ENCODE data around the gene ARHGAP33. TPM values are rescaled to one million over a fixed set of nuclear protein-coding genes. Genes with fewer than 3 reads are reported as not detected.

Gene ARHGAP33
- total and polyA plus RNA-seq, 2 donors from 2014 or later, result 5.6 to 18.5 TPM

GRCh38 chr19:35730326-35730725, 45.0 kb upstream of the ARHGAP33 start:
- Histone ChIP-seq H3K27ac (ENCODE audit: low read depth in 2 of 2, low read length in 2 of 2) (no peak overlapping the region), H3K4me1 (ENCODE audit: control insufficient read depth in 2 of 3, insufficient read depth in 2 of 3, low read depth in 1 of 3, low read length in 3 of 3) (no peaks in the 10 kb centered on the region), H3K9me3 (ENCODE audit: control insufficient read depth in 2 of 3, insufficient read depth in 1 of 3, low read length in 3 of 3) (no peaks in the 10 kb centered on the region), H3K36me3 (ENCODE audit: control insufficient read depth in 2 of 3, insufficient read depth in 3 of 3, low read length in 3 of 3) (peaks cover 5 to 75% (median 41%) of the 10 kb centered on the region in 3 donors), H3K4me3 (ENCODE audit: low read length in 3 of 3) (no peak overlapping the region), H3K27me3 (ENCODE audit: control insufficient read depth, insufficient read depth, low read length) (no peaks in the 10 kb centered on the region), H3K9ac (ENCODE audit: low read length in 3 of 3) (no peak overlapping the region)
- DNase-seq (no peak), FAIRE-seq (no peak)
- intact Hi-C loops (cut with DNase I), result no loop called here
- no peak for TF ChIP-seq CTCF (IDR thresholded peaks at IDR 0.05; ENCODE audit: borderline replicate concordance, extremely low read depth, insufficient read depth)

DNA sequence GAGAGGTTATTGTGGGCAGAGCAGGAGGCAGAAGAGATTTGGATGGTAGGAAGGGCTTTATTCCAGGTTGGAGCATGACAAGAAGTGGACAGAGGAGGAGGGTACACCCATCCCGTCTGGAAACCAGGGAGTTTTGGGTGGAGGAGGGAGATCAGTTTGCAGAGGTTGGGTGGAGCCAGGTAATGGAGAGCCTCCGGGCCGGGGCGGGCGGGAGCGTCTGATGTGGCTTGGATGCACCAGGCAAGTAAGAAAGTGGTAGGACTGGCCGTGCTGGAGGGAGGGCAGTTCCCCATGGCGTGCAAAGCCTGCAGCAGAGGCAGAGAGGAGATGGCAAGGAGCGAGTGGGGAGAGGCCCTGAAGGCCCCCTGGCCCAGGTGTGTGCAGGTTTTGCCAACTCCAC, 44.0 kb upstream of the ARHGAP33 start:
- intact Hi-C loops (cut with DNase I), result no loop called here
- Histone ChIP-seq H3K4me3 (ENCODE audit: low read length in 3 of 3) (no peak overlapping the region), H3K27ac (ENCODE audit: low read depth in 2 of 2, low read length in 2 of 2) (no peak overlapping the region), H3K36me3 (ENCODE audit: control insufficient read depth in 2 of 3, insufficient read depth in 3 of 3, low read length in 3 of 3) (peaks cover 2 to 68% (median 34%) of the 10 kb centered on the region in 3 donors), H3K9me3 (ENCODE audit: control insufficient read depth in 2 of 3, insufficient read depth in 1 of 3, low read length in 3 of 3) (no peaks in the 10 kb centered on the region), H3K27me3 (ENCODE audit: control insufficient read depth, insufficient read depth, low read length) (no peaks in the 10 kb centered on the region), H3K9ac (ENCODE audit: low read length in 3 of 3) (no peak overlapping the region), H3K4me1 (ENCODE audit: control insufficient read depth in 2 of 3, insufficient read depth in 2 of 3, low read depth in 1 of 3, low read length in 3 of 3) (no peaks in the 10 kb centered on the region)
- FAIRE-seq (no peak), DNase-seq (no peak)
- TF ChIP-seq CTCF (IDR thresholded peaks at IDR 0.05; ENCODE audit: borderline replicate concordance, extremely low read depth, insufficient read depth), result no peak

GRCh38 chr19:35731779-35732405, 43.5 kb upstream of the ARHGAP33 start:
- Histone ChIP-seq H3K27ac (ENCODE audit: low read depth in 2 of 2, low read length in 2 of 2) (no peak overlapping the region), H3K4me3 (ENCODE audit: low read length in 3 of 3) (no peak overlapping the region), H3K9me3 (ENCODE audit: control insufficient read depth in 2 of 3, insufficient read depth in 1 of 3, low read length in 3 of 3) (no peaks in the 10 kb centered on the region), H3K9ac (ENCODE audit: low read length in 3 of 3) (no peak overlapping the region), H3K4me1 (ENCODE audit: control insufficient read depth in 2 of 3, insufficient read depth in 2 of 3, low read depth in 1 of 3, low read length in 3 of 3) (no peaks in the 10 kb centered on the region), H3K27me3 (ENCODE audit: control insufficient read depth, insufficient read depth, low read length) (no peaks in the 10 kb centered on the region), H3K36me3 (ENCODE audit: control insufficient read depth in 2 of 3, insufficient read depth in 3 of 3, low read length in 3 of 3) (peaks cover 0 to 63% (median 31%) of the 10 kb centered on the region in 3 donors)
- TF ChIP-seq CTCF (IDR thresholded peaks at IDR 0.05; ENCODE audit: borderline replicate concordance, extremely low read depth, insufficient read depth), result no peak
- intact Hi-C loops (cut with DNase I), result no loop called here
- no peak for DNase-seq
- FAIRE-seq, result no peak

Data from kidney (tissue), 14 donors.